ENCODE results near the gene SLC22A13.

GRCh38 chr3:38264779-38265178, 833 bp upstream of the SLC22A13 start:
- TF ChIP-seq CTCF (IDR thresholded peaks at IDR 0.05) (no peak), POLR2A (IDR thresholded peaks at IDR 0.05) (no peak), POLR2AphosphoS5 (IDR thresholded peaks at IDR 0.05) (no peak), EP300 (IDR thresholded peaks at IDR 0.05) (no peak)
